Measurements from ENCODE around the gene PLK4. TPM values are rescaled to one million over a fixed set of nuclear protein-coding genes. Genes with fewer than 3 reads are reported as not detected.

The PLK4 gene
- 0.33 and 21.4 TPM in 2 replicates for total RNA-seq (ENCODE audit: low replicate concordance)

GRCh38 chr4:127880763-127881562 is at the start of gene PLK4:
TSS of gene PLK4 (plus strand) at chr4:127880893. CDS start at chr4:127881135, 242 bp downstream.
- TF ChIP-seq, protein P1, sequence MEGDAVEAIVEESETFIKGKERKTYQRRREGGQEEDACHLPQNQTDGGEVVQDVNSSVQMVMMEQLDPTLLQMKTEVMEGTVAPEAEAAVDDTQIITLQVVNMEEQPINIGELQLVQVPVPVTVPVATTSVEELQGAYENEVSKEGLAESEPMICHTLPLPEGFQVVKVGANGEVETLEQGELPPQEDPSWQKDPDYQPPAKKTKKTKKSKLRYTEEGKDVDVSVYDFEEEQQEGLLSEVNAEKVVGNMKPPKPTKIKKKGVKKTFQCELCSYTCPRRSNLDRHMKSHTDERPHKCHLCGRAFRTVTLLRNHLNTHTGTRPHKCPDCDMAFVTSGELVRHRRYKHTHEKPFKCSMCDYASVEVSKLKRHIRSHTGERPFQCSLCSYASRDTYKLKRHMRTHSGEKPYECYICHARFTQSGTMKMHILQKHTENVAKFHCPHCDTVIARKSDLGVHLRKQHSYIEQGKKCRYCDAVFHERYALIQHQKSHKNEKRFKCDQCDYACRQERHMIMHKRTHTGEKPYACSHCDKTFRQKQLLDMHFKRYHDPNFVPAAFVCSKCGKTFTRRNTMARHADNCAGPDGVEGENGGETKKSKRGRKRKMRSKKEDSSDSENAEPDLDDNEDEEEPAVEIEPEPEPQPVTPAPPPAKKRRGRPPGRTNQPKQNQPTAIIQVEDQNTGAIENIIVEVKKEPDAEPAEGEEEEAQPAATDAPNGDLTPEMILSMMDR (IDR thresholded peaks at IDR 0.05; ENCODE audit: insufficient read depth, low read length) = no peak
- peak within 1 kb of the TSS; percentile 93 for H3K4me3 ChIP-seq (ENCODE audit: low read depth, low read length)
- DNase-seq (ENCODE audit: low read depth) = peak; percentile 95

GRCh38 chr4:127832585-127832984 is 48.1 kb upstream of the PLK4 start:
- no peak for DNase-seq (ENCODE audit: low read depth)
- no peak overlapping the region for H3K4me3 ChIP-seq (ENCODE audit: low read depth, low read length)
- TF ChIP-seq, protein P1 (IDR thresholded peaks at IDR 0.05; ENCODE audit: insufficient read depth, low read length) = no peak

DNA sequence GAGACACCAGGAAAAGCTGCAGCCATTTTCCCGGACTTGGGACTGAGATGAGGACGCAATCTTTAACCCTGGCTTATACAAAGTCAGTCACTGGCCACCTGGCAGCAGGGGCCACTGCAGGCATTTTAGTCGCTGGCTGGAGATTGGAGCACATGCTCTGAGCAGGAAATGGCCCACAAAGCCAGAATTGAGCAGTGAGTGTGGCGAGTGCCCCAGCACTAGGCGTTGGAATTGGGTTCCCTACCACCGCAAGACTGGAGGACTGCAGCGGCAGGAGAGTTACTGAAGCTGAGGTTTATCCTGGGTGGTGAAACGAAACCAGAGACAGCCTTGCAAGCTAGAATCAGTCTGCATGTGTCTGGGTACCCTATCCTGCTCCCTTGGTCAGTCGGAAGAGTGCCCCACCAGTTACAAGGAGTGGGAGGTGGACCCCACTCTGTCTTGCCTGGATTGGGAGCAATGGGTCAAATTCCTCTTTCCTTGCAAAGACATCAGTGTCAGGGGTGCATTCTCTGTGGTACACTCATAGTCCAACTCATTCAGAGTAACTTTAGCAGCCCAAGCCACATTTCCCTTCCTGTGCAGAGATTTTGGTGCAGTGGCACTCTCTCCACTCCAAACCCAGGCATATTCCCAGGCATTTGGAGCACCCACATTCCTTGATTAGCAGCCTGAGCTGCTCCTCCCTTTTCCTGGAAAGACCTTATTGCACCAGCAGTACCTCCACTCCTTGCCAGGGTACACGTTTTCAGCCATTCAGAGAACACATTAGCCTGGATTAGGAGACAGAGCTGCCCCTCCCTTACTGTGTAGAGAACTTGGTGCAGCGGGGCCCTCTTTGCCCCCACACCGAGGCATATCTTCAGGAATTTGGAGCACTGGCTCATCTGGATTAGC is 36.7 kb upstream of the PLK4 start:
- no peak for DNase-seq (ENCODE audit: low read depth)
- H3K4me3 ChIP-seq (ENCODE audit: low read depth, low read length) = no peak overlapping the region
- TF ChIP-seq, protein P1 (IDR thresholded peaks at IDR 0.05; ENCODE audit: insufficient read depth, low read length) = no peak

DNA sequence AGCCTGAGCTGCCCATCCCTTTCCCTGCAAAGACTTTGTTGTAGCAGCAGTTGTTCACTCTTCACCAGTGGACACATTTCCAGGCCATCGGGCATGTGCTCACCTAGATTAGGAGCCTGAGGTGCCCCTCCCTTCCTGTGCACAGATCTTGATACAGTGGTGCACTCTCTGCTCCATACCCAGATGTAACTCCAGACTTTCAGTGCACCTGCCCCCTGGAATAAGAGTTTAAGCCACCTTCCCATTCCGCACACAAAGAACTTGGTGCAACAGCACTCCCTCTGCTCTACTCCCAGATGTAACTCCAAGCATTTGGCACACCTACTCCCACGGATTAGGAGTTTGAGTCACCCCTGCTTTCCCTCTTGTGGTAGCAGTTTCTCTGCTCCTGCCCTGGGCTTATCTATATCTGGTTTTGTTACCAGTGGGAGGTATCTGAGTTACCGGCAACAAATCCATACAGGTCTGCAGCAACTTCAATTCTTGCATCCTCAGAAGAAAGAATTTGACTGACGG is 36.0 kb upstream of the PLK4 start:
- TF ChIP-seq, protein P1 (IDR thresholded peaks at IDR 0.05; ENCODE audit: insufficient read depth, low read length) = no peak
- H3K4me3 ChIP-seq (ENCODE audit: low read depth, low read length) = no peak overlapping the region
- peak; percentile 8 for DNase-seq (ENCODE audit: low read depth)

- DNase-seq (ENCODE audit: low read depth) = no peak
- TF ChIP-seq, protein P1 (IDR thresholded peaks at IDR 0.05; ENCODE audit: insufficient read depth, low read length) = no peak
- no peak overlapping the region for H3K4me3 ChIP-seq (ENCODE audit: low read depth, low read length)
Measured at GRCh38 chr4:127846061-127846460, 34.6 kb upstream of the PLK4 start.

DNA sequence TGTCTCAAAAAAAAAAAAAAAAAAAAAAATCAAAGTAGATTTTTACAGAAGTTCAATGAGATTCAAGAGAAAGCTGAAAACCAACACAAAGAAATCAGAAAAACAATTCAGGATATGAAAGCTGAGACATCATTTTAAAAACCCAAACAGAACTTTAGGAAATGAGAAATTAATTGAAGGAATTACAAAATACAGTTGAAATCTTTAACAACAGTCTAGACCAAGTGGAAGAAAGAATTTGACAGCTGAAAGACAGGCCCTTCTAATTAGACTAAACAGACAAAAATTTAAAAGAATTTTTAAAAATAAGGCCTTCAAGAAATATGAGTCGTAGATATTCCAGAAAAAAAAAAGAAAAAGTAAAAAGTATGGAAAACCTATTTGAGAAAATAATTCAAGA is 33.9 kb upstream of the PLK4 start:
- H3K4me3 ChIP-seq (ENCODE audit: low read depth, low read length) = no peak overlapping the region
- no peak for DNase-seq (ENCODE audit: low read depth)
- TF ChIP-seq, protein P1 (IDR thresholded peaks at IDR 0.05; ENCODE audit: insufficient read depth, low read length) = no peak

Measured in fibroblast of the aortic adventitia (primary cell).